HepG2 (cell line): Measurements from ENCODE around the gene B3GNT8. TPM values are rescaled to one million over a fixed set of nuclear protein-coding genes. Genes with fewer than 3 reads are reported as not detected.

ENCODE experiments used
- CENPX ChIP-seq: sonication (generic); formaldehyde crosslinking; IDR thresholded peaks from 2 replicates; pipeline ENCODE4 v1.9.0; 2021; ENCODE audit warnings: mild to moderate bottlenecking, missing genetic modification reagents, moderate library complexity
- FOXK2 ChIP-seq: fragments of 450-650 bp; IDR thresholded peaks from 2 replicates; pipeline ENCODE4 v1.6.1; 2016
- MEIS2 ChIP-seq: sonication (generic); formaldehyde crosslinking; IDR thresholded peaks from 2 replicates; pipeline ENCODE4 v1.9.0; 2021; ENCODE audit warnings: mild to moderate bottlenecking, missing genetic modification reagents
- NFE2 ChIP-seq: sonication (generic); formaldehyde crosslinking; IDR thresholded peaks from 2 replicates; pipeline ENCODE4 v1.4.0; 2020; ENCODE audit warnings: missing genetic modification reagents
- PHF20 ChIP-seq: sonication (generic); formaldehyde crosslinking; IDR thresholded peaks from 2 replicates; pipeline ENCODE4 v1.5.0; 2020; ENCODE audit warnings: mild to moderate bottlenecking, missing genetic modification reagents
- RBFOX2 ChIP-seq: fragments of 200-400 bp; formaldehyde crosslinking; IDR thresholded peaks from 2 replicates; pipeline ENCODE4 v1.6.1; 2017; ENCODE audit warnings: low read depth, mild to moderate bottlenecking, low read length
- RXRA ChIP-seq: sonication (generic); formaldehyde crosslinking; IDR thresholded peaks from 2 replicates; pipeline ENCODE4 v1.5.1; 2020; ENCODE audit warnings: missing genetic modification reagents
- SP5 ChIP-seq: IDR thresholded peaks from 2 replicates; pipeline ENCODE4 v1.6.1; 2016; ENCODE audit warnings: low read depth, borderline replicate concordance
- SPEN ChIP-seq: sonication (generic); formaldehyde crosslinking; IDR thresholded peaks from 2 replicates; pipeline ENCODE4 v1.5.1; 2020; ENCODE audit warnings: low read depth, mild to moderate bottlenecking, missing genetic modification reagents
- SYNCRIP ChIP-seq: fragments of 200-400 bp; formaldehyde crosslinking; IDR thresholded peaks from 2 replicates; pipeline ENCODE4 v1.6.1; 2018; ENCODE audit warnings: mild to moderate bottlenecking, low read depth, low read length; ENCODE audit not compliant: insufficient read depth
- TBP ChIP-seq: sonication (generic); formaldehyde crosslinking; IDR thresholded peaks from 2 replicates; pipeline ENCODE4 v1.5.0; 2020; ENCODE audit warnings: missing genetic modification reagents
- TBX2 ChIP-seq: sonication (generic); formaldehyde crosslinking; IDR thresholded peaks from 2 replicates; pipeline ENCODE4 v1.5.0; 2020; ENCODE audit warnings: missing genetic modification reagents, mild to moderate bottlenecking, borderline replicate concordance
- ZNF33A ChIP-seq: sonication (generic); formaldehyde crosslinking; IDR thresholded peaks from 2 replicates; pipeline ENCODE4 v1.5.1; 2020; ENCODE audit warnings: missing genetic modification reagents, mild to moderate bottlenecking, moderate library complexity, borderline replicate concordance
- ZNF709 ChIP-seq: sonication (generic); formaldehyde crosslinking; IDR thresholded peaks from 2 replicates; pipeline ENCODE4 v1.5.0; 2020; ENCODE audit warnings: mild to moderate bottlenecking, missing genetic modification reagents
- polyA plus RNA-seq, 8 experiments: library from polyadenylated mRNA; depleted of rRNA in 3 of 8; stranded (reverse) in 7 of 8; unstranded in 1 of 8; fragments of >200 nt; fragmentation: Illumina TruSeq in 4 of 8; extraction: Trizol in 4 of 8; gene quantifications; 2 replicates each; pipeline versions ENCODE4 v1.2.1 to v1.2.3, GENCODE V29; 2011 to 2016; ENCODE audit warnings: low read depth in 4 of 8, missing spikeins in 1 of 8, mixed read lengths in 1 of 8; ENCODE audit not compliant: insufficient read depth in 1 of 8
- total RNA-seq, 5 experiments: library from RNA; depleted of rRNA; stranded (reverse); fragments of >200 nt; fragmentation: Illumina TruSeq; extraction: Trizol; gene quantifications; 2 replicates each; pipeline ENCODE4 v1.2.3, GENCODE V29; 2016; ENCODE audit warnings: low read depth in 1 of 5
- TF ChIP-seq, protein P1 (sequence below): sonication (generic); formaldehyde crosslinking; IDR thresholded peaks from 2 replicates; pipeline ENCODE4 v1.5.1; 2020; ENCODE audit warnings: missing genetic modification reagents, mild to moderate bottlenecking, borderline replicate concordance
- TF ChIP-seq, protein P2 (sequence below): sonication (generic); formaldehyde crosslinking; IDR thresholded peaks from 2 replicates; pipeline ENCODE4 v1.9.0; 2021; ENCODE audit warnings: missing genetic modification reagents, borderline replicate concordance
- TF ChIP-seq, protein P3 (sequence below): sonication (generic); formaldehyde crosslinking; IDR thresholded peaks from 2 replicates; pipeline ENCODE4 v1.4.0; 2020; ENCODE audit warnings: missing genetic modification reagents
- TF ChIP-seq, protein P4 (sequence below), 2 experiments: sonication (generic) in 1 of 2; formaldehyde crosslinking in 1 of 2; IDR thresholded peaks; 2 replicates each; pipeline versions ENCODE4 v1.4.0 to v1.6.1; 2016 to 2020; ENCODE audit warnings: borderline replicate concordance in 1 of 2, low read depth in 1 of 2, mild to moderate bottlenecking in 1 of 2, missing genetic modification reagents in 1 of 2

Gene B3GNT8
- total and polyA plus RNA-seq, 2 of the 13 experiments (the other 11 are each of a cell fraction or from before 2014, with no cell fraction given): 0.26 to 1.9 TPM

DNA sequence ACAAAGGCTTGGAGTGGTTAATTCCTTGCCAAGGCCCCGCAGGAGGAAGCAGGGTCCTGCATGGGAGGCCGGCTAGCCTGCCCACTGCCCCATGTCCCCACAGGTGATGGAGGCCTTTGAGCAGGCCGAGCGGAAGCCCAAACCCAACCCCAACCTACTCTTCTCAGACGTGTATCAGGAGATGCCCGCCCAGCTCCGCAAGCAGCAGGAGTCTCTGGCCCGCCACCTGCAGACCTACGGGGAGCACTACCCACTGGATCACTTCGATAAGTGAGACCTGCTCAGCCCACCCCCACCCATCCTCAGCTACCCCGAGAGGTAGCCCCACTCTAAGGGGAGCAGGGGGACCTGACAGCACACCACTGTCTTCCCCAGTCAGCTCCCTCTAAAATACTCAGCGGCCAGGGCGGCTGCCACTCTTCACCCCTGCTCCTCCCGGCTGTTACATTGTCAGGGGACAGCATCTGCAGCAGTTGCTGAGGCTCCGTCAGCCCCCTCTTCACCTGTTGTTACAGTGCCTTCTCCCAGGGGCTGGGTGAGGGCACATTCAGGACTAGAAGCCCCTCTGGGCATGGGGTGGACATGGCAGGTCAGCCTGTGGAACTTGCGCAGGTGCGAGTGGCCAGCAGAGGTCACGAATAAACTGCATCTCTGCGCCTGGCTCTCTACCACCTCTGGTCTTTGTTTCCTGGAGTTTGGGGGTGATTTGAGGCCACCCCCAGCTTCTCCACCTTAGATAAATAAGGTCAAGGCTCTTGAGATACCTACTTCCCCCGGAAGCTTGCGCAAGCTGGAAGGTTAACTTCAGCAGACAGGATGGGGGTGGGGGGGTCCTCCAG lies 2.6 kb downstream of the B3GNT8 start (continued):
- TF ChIP-seq, protein P1, sequence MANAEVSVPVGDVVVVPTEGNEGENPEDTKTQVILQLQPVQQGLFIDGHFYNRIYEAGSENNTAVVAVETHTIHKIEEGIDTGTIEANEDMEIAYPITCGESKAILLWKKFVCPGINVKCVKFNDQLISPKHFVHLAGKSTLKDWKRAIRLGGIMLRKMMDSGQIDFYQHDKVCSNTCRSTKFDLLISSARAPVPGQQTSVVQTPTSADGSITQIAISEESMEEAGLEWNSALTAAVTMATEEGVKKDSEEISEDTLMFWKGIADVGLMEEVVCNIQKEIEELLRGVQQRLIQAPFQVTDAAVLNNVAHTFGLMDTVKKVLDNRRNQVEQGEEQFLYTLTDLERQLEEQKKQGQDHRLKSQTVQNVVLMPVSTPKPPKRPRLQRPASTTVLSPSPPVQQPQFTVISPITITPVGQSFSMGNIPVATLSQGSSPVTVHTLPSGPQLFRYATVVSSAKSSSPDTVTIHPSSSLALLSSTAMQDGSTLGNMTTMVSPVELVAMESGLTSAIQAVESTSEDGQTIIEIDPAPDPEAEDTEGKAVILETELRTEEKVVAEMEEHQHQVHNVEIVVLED (CRISPR knock-in tag): no peak
- TF ChIP-seq, protein P2, sequence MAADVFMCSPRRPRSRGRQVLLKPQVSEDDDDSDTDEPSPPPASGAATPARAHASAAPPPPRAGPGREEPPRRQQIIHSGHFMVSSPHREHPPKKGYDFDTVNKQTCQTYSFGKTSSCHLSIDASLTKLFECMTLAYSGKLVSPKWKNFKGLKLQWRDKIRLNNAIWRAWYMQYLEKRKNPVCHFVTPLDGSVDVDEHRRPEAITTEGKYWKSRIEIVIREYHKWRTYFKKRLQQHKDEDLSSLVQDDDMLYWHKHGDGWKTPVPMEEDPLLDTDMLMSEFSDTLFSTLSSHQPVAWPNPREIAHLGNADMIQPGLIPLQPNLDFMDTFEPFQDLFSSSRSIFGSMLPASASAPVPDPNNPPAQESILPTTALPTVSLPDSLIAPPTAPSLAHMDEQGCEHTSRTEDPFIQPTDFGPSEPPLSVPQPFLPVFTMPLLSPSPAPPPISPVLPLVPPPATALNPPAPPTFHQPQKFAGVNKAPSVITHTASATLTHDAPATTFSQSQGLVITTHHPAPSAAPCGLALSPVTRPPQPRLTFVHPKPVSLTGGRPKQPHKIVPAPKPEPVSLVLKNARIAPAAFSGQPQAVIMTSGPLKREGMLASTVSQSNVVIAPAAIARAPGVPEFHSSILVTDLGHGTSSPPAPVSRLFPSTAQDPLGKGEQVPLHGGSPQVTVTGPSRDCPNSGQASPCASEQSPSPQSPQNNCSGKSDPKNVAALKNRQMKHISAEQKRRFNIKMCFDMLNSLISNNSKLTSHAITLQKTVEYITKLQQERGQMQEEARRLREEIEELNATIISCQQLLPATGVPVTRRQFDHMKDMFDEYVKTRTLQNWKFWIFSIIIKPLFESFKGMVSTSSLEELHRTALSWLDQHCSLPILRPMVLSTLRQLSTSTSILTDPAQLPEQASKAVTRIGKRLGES (CRISPR knock-in tag): no peak
- no peak; the same call in 1 of the 2 replicates for TF ChIP-seq RBFOX2
- TF ChIP-seq MEIS2 (CRISPR knock-in tag): no peak
- TF ChIP-seq CENPX (CRISPR knock-in tag): no peak
- TF ChIP-seq TBX2 (CRISPR knock-in tag): no peak
- no peak for TF ChIP-seq SPEN (CRISPR knock-in tag)
- TF ChIP-seq, protein P3, sequence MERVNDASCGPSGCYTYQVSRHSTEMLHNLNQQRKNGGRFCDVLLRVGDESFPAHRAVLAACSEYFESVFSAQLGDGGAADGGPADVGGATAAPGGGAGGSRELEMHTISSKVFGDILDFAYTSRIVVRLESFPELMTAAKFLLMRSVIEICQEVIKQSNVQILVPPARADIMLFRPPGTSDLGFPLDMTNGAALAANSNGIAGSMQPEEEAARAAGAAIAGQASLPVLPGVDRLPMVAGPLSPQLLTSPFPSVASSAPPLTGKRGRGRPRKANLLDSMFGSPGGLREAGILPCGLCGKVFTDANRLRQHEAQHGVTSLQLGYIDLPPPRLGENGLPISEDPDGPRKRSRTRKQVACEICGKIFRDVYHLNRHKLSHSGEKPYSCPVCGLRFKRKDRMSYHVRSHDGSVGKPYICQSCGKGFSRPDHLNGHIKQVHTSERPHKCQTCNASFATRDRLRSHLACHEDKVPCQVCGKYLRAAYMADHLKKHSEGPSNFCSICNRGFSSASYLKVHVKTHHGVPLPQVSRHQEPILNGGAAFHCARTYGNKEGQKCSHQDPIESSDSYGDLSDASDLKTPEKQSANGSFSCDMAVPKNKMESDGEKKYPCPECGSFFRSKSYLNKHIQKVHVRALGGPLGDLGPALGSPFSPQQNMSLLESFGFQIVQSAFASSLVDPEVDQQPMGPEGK (CRISPR knock-in tag): peak; percentile 86
- no peak for TF ChIP-seq PHF20 (CRISPR knock-in tag)
- no peak for TF ChIP-seq ZNF33A (CRISPR knock-in tag)
- TF ChIP-seq SP5 (CRISPR knock-in tag): no peak
- TF ChIP-seq TBP (CRISPR knock-in tag): no peak
- TF ChIP-seq NFE2 (CRISPR knock-in tag): no peak
- TF ChIP-seq, protein P4, sequence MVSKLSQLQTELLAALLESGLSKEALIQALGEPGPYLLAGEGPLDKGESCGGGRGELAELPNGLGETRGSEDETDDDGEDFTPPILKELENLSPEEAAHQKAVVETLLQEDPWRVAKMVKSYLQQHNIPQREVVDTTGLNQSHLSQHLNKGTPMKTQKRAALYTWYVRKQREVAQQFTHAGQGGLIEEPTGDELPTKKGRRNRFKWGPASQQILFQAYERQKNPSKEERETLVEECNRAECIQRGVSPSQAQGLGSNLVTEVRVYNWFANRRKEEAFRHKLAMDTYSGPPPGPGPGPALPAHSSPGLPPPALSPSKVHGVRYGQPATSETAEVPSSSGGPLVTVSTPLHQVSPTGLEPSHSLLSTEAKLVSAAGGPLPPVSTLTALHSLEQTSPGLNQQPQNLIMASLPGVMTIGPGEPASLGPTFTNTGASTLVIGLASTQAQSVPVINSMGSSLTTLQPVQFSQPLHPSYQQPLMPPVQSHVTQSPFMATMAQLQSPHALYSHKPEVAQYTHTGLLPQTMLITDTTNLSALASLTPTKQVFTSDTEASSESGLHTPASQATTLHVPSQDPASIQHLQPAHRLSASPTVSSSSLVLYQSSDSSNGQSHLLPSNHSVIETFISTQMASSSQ (IDR thresholded peaks at IDR 0.05; ENCODE audit: low read depth): no peak
- TF ChIP-seq, protein P4 (CRISPR knock-in tag; IDR thresholded peaks at IDR 0.05; ENCODE audit: borderline replicate concordance): no peak
- no peak for TF ChIP-seq SYNCRIP
- peak; percentile 35; the same call in 1 of the 2 replicates for TF ChIP-seq RXRA
- TF ChIP-seq ZNF709 (CRISPR knock-in tag): no peak
- TF ChIP-seq FOXK2: no peak
